Right cardiac atrium (tissue), 5 donors: Measurements from ENCODE around the gene ADGRF4. TPM values are rescaled to one million over a fixed set of nuclear protein-coding genes. Genes with fewer than 3 reads are reported as not detected.

Experiments used
- ATAC-seq, 2 donors: fragments of 200-7000 bp; cut with Tn5 transposase; one replicate each; pipeline versions ENCODE4 v1.8.0 to v1.9.1; 2020; ENCODE audit warnings: moderate library complexity in 2 of 2, mild to moderate bottlenecking in 1 of 2
- DNase-seq, 3 donors: peaks; one replicate each; pipeline ENCODE4 v3.0.0-alpha.2; 2020
- H3K27ac ChIP-seq: one replicate; pipeline ENCODE4 v1.5.1; 2013; ENCODE audit warnings: mild to moderate bottlenecking, low read length, control low read depth, moderate library complexity
- H3K27me3 ChIP-seq: one replicate; pipeline ENCODE4 v1.6.1; 2013; ENCODE audit not compliant: control insufficient read depth, insufficient read depth
- H3K4me1 ChIP-seq: one replicate; pipeline ENCODE4 v1.6.1; 2013; ENCODE audit warnings: low read length; ENCODE audit not compliant: control insufficient read depth, insufficient read depth
- H3K4me3 ChIP-seq: one replicate; pipeline ENCODE4 v1.5.1; 2013; ENCODE audit warnings: low read length, control low read depth
- H3K9me3 ChIP-seq: one replicate; pipeline ENCODE4 v1.6.1; 2013; ENCODE audit warnings: low read length; ENCODE audit not compliant: control insufficient read depth
- WGBS: extraction: QIAGEN DNeasy Blood & Tissue Kit; methylation state at CpG from one replicate; pipeline ENCODE4 v1.1.7; 2013; 5-methylcytosine and 5-hydroxymethylcytosine counted together
- intact Hi-C, 4 donors: fragments of 100-400 bp; cut with DNase I; formaldehyde crosslinking; loops; one replicate each; pipeline versions ENCODE4 v1.11.0 to v1.14.0; 2022 to 2023
- long read RNA-seq, 4 donors: library from polyadenylated mRNA; unstranded; transcript quantifications; one replicate each; pipeline ENCODE4 v2.0.0, GENCODE V29; 2020 to 2021
- polyA plus RNA-seq: library from polyadenylated mRNA; stranded (reverse); fragments of 200-250 nt; gene quantifications from one replicate; pipeline ENCODE4 v1.2.3, GENCODE V29; 2013
- total RNA-seq, 4 donors: library from RNA; stranded (reverse); fragmentation: NEBNext Ultra II Directional; extraction: Animal tissue kit (Norgen Biotek cat#: 25700); gene quantifications; one replicate each; pipeline ENCODE4 v1.2.1, GENCODE V29; 2021
- donor health status: healthy with polysubstance abuse.
- donor health status: DM: no; HTN: yes; CAD: no.
- donor health status: DM: no; HTN: no; CAD: no.
- donor health status: DM: no; HTN: yes; CAD: no; lungs with severe emphysema.
- donor health status: DM: yes; HTN: yes; CAD: no.

Gene ADGRF4
- total RNA-seq: under 1 TPM; 0.09 to 0.91 (median 0.54) TPM
- polyA plus RNA-seq: 0.09 TPM
- long read RNA-seq, donor 1: 0 reads
- long read RNA-seq, donor 2: 0 reads
- long read RNA-seq, donor 3: 0 reads
- long read RNA-seq, donor 4: 0 reads

GRCh38 chr6:47698342-47698787 is at the start of gene ADGRF4:
Gene ADGRF4 (plus strand): TSS chr6:47698580. CDS start chr6:47707246, 8,666 bp downstream.
- DNase-seq (no peak), ATAC-seq (no peak)
- WGBS: 84% methylated on average over 5 of the region's 5 CpGs
- H3K4me3 ChIP-seq: no peak within 1 kb of the TSS
- H3K9me3 ChIP-seq: no peaks in the 10 kb centered on the region
- H3K27ac ChIP-seq: no peak within 1 kb of the TSS
- H3K4me1 ChIP-seq: peaks cover 3% of the 10 kb centered on the region
- intact Hi-C loops: no loop called here
- no peaks in the 10 kb centered on the region for H3K27me3 ChIP-seq

GRCh38 chr6:47650553-47651432 is 47.6 kb upstream of the ADGRF4 start:
- no peaks in the 10 kb centered on the region for H3K9me3 ChIP-seq
- WGBS: 35% methylated on average over 3 of the region's 3 CpGs
- no peaks in the 10 kb centered on the region for H3K27me3 ChIP-seq
- no peak overlapping the region for H3K27ac ChIP-seq
- H3K4me3 ChIP-seq: no peak overlapping the region
- DNase-seq: no peak
- peaks cover 1% of the 10 kb centered on the region for H3K4me1 ChIP-seq
- ATAC-seq: peak in 1 of 2 donors; percentile 63
- intact Hi-C loops: no loop called here

GRCh38 chr6:47651505-47651944 is 46.9 kb upstream of the ADGRF4 start:
- intact Hi-C loops: no loop called here
- H3K27me3 ChIP-seq: no peaks in the 10 kb centered on the region
- H3K4me3 ChIP-seq: no peak overlapping the region
- 29% methylated on average over 6 of the region's 6 CpGs for WGBS
- DNase-seq: no peak
- no peaks in the 10 kb centered on the region for H3K9me3 ChIP-seq
- no peak overlapping the region for H3K27ac ChIP-seq
- peaks cover 1% of the 10 kb centered on the region for H3K4me1 ChIP-seq
- peak in 1 of 2 donors; percentile 60 for ATAC-seq

GRCh38 chr6:47653706-47654105 is 44.7 kb upstream of the ADGRF4 start:
- H3K4me3 ChIP-seq: no peak overlapping the region
- H3K4me1 ChIP-seq: peaks cover 1% of the 10 kb centered on the region
- ATAC-seq (no peak), DNase-seq (no peak)
- intact Hi-C loops: no loop called here
- H3K9me3 ChIP-seq: no peaks in the 10 kb centered on the region
- WGBS: 92% methylated on average over 5 of the region's 5 CpGs
- H3K27ac ChIP-seq: no peak overlapping the region
- H3K27me3 ChIP-seq: no peaks in the 10 kb centered on the region

GRCh38 chr6:47654255-47654654 is 44.1 kb upstream of the ADGRF4 start:
- DNase-seq (no peak), ATAC-seq (no peak)
- H3K27me3 ChIP-seq: no peaks in the 10 kb centered on the region
- 83% methylated on average over 4 of the region's 4 CpGs for WGBS
- H3K4me1 ChIP-seq: peaks cover 1% of the 10 kb centered on the region
- H3K4me3 ChIP-seq: no peak overlapping the region
- intact Hi-C loops: no loop called here
- H3K27ac ChIP-seq: no peak overlapping the region
- no peaks in the 10 kb centered on the region for H3K9me3 ChIP-seq

- ATAC-seq (peak in 1 of 2 donors; percentile 62), DNase-seq (no peak)
- WGBS: 86% methylated on average over 7 of the region's 7 CpGs
- Histone ChIP-seq H3K27me3 (no peaks in the 10 kb centered on the region), H3K27ac (no peak overlapping the region), H3K9me3 (no peaks in the 10 kb centered on the region), H3K4me1 (no peaks in the 10 kb centered on the region), H3K4me3 (no peak overlapping the region)
- intact Hi-C loops: no loop called here
Measured at GRCh38 chr6:47655719-47656595, 42.4 kb upstream of the ADGRF4 start.

GRCh38 chr6:47661960-47662359 is 36.4 kb upstream of the ADGRF4 start:
- WGBS: 91% methylated on average over 5 of the region's 5 CpGs
- no peaks in the 10 kb centered on the region for H3K4me1 ChIP-seq
- ATAC-seq (no peak), DNase-seq (no peak)
- no peak overlapping the region for H3K4me3 ChIP-seq
- no peaks in the 10 kb centered on the region for H3K27me3 ChIP-seq
- intact Hi-C loops: no loop called here
- no peak overlapping the region for H3K27ac ChIP-seq
- H3K9me3 ChIP-seq: no peaks in the 10 kb centered on the region

- intact Hi-C loops: no loop called here
- Histone ChIP-seq H3K4me3 (no peak overlapping the region), H3K27me3 (no peaks in the 10 kb centered on the region), H3K4me1 (no peaks in the 10 kb centered on the region), H3K9me3 (no peaks in the 10 kb centered on the region), H3K27ac (no peak overlapping the region)
- DNase-seq (no peak), ATAC-seq (no peak)
- WGBS: 86% methylated on average over 13 of the region's 13 CpGs
Measured at GRCh38 chr6:47663462-47664216, 34.7 kb upstream of the ADGRF4 start.

- WGBS: 78% methylated on average over 3 of the region's 3 CpGs
- no peak for DNase-seq
- intact Hi-C loops: no loop called here
- Histone ChIP-seq H3K4me3 (no peak overlapping the region), H3K4me1 (no peaks in the 10 kb centered on the region), H3K9me3 (no peaks in the 10 kb centered on the region), H3K27me3 (no peaks in the 10 kb centered on the region), H3K27ac (no peak overlapping the region)
- ATAC-seq: no peak
Measured at GRCh38 chr6:47665112-47665511, 33.3 kb upstream of the ADGRF4 start.

GRCh38 chr6:47669684-47670513 is 28.5 kb upstream of the ADGRF4 start:
- Histone ChIP-seq H3K4me1 (no peaks in the 10 kb centered on the region), H3K27ac (no peak overlapping the region), H3K9me3 (no peaks in the 10 kb centered on the region), H3K4me3 (no peak overlapping the region), H3K27me3 (no peaks in the 10 kb centered on the region)
- whole genome bisulfite sequencing: 23% methylated on average over 6 of the region's 6 CpGs
- intact Hi-C loops: no loop called here
- DNase-seq (no peak), ATAC-seq (no peak)
